Panc1 (cell line): ENCODE data around the gene ZNF516. TPM values are rescaled to one million over a fixed set of nuclear protein-coding genes. Genes with fewer than 3 reads are reported as not detected.

Experiments used
- ATAC-seq: fragments of 200-7000 bp; cut with Tn5 transposase; 2 replicates; pipeline ENCODE4 v1.9.1; 2020; ENCODE audit warnings: mild to moderate bottlenecking, moderate library complexity
- BruUV-seq: library from RNA; stranded (reverse); fragments of 400-500 nt; replicated peaks from 2 replicates; lab custom pipeline; 2021; lab: Mats Ljungman, UMichigan
- CTCF ChIA-PET: fragments of 300-600 bp; sonication (Branson Sonifier 250); formaldehyde crosslinking; loops from one replicate; lab custom pipeline; 2022; ENCODE audit warnings: antibody characterized with exemption; lab: Charles Lee
- POLR2A ChIA-PET: fragments of 300-600 bp; sonication (Branson Sonifier 250); formaldehyde crosslinking; loops from one replicate; lab custom pipeline; 2022; ENCODE audit warnings: antibody characterized with exemption; lab: Charles Lee
- DNase-seq: peaks from one replicate; pipeline ENCODE4 v3.0.0-alpha.2; 2010; ENCODE audit warnings: low read depth, low spot score
- H3K27ac ChIP-seq: 2 replicates; pipeline ENCODE4 v1.5.1; 2011; ENCODE audit warnings: mild to moderate bottlenecking, low read length, inconsistent platforms
- H3K27me3 ChIP-seq: fragments of 200-500 bp; sonication (Bioruptor generic); 2 replicates; pipeline ENCODE4 v1.6.0; 2014; ENCODE audit warnings: low read length, inconsistent platforms; ENCODE audit not compliant: control insufficient read depth, insufficient read depth
- H3K36me3 ChIP-seq: fragments of 200-500 bp; sonication (Bioruptor generic); 2 replicates; pipeline ENCODE4 v1.5.1; 2014; ENCODE audit warnings: inconsistent platforms, mild to moderate bottlenecking, low read length, moderate library complexity; ENCODE audit not compliant: control insufficient read depth, insufficient read depth
- H3K4me1 ChIP-seq: 2 replicates; pipeline ENCODE4 v1.5.1; 2011; ENCODE audit warnings: inconsistent platforms, mild to moderate bottlenecking, low read length, moderate library complexity; ENCODE audit not compliant: control insufficient read depth, insufficient read depth
- H3K4me3 ChIP-seq, 2 experiments: 2 replicates each; pipeline ENCODE4 v1.5.1; 2011 to 2012; ENCODE audit warnings: low read depth in 2 of 2, low read length in 2 of 2, mild to moderate bottlenecking in 2 of 2, inconsistent platforms in 1 of 2, moderate library complexity in 1 of 2
- H3K9me3 ChIP-seq: fragments of 200-500 bp; sonication (Bioruptor generic); 2 replicates; pipeline ENCODE4 v1.5.1; 2014; ENCODE audit warnings: low read depth, mild to moderate bottlenecking, inconsistent platforms, low read length, moderate library complexity; ENCODE audit not compliant: control insufficient read depth, insufficient read depth
- CTCF ChIP-seq: fragments of 450-650 bp; IDR thresholded peaks from 2 replicates; pipeline ENCODE4 v1.5.1; 2017; ENCODE audit warnings: mild to moderate bottlenecking
- POLR2AphosphoS5 ChIP-seq: IDR thresholded peaks from 2 replicates; pipeline ENCODE4 v1.6.1; 2012; ENCODE audit warnings: mild to moderate bottlenecking, low read depth, low read length, moderate library complexity
- REST ChIP-seq, 2 experiments: IDR thresholded peaks; 2 replicates each; pipeline ENCODE4 v1.6.1; 2011 to 2012; ENCODE audit warnings: low read depth in 2 of 2, control low read depth in 1 of 2, low read length in 1 of 2, mild to moderate bottlenecking in 1 of 2, moderate library complexity in 1 of 2; ENCODE audit not compliant: insufficient read depth in 1 of 2
- SIN3A ChIP-seq: IDR thresholded peaks from 2 replicates; pipeline ENCODE4 v1.6.1; 2012; ENCODE audit warnings: low read depth, mild to moderate bottlenecking, low read length, moderate library complexity, borderline replicate concordance; ENCODE audit not compliant: insufficient read depth
- TCF7L2 ChIP-seq: IDR thresholded peaks from 2 replicates; pipeline ENCODE4 v1.6.1; 2011; ENCODE audit warnings: mild to moderate bottlenecking, low read depth, low read length, inconsistent platforms
- in situ Hi-C: cut with HindIII; loops from 2 replicates; pipeline ENCODE4 v1.10.0; 2016; ENCODE audit warnings: low sequenced_read_pairs, low pct_unique_long_range_greater_than_20kb
- intact Hi-C: fragments of 100-400 bp; cut with micrococcal nuclease; formaldehyde crosslinking; loops from one replicate; pipeline ENCODE4 v1.10.0; 2022; ENCODE audit not compliant: unreplicated experiment
- total RNA-seq: library from RNA; stranded (reverse); gene quantifications from one replicate; pipeline ENCODE4 v1.2.1, GENCODE V29; 2021; ENCODE audit not compliant: unreplicated experiment

The ZNF516 gene
- total RNA-seq, 1 experiment from 2014 or later, result 28.6 TPM

- Histone ChIP-seq H3K4me3 (no peak overlapping the region), H3K36me3 (no peaks in the 10 kb centered on the region), H3K4me1 (peaks cover 30% of the 10 kb centered on the region), H3K27ac (no peak overlapping the region; the same call in 1 of the 2 replicates), H3K9me3 (no peaks in the 10 kb centered on the region), H3K27me3 (no peaks in the 10 kb centered on the region)
- intact Hi-C loops (no loop called here), in situ Hi-C loops (no loop called here)
- no TSS peak for BruUV-seq
- no peak for ATAC-seq
- no peak for DNase-seq
- POLR2A ChIA-PET, result no interaction called here
- TF ChIP-seq TCF7L2 (no peak), REST (IDR thresholded peaks at IDR 0.05; ENCODE audit: insufficient read depth in 1 of 2, low read depth in 2 of 2, low read length in 1 of 2) (no peak)
- CTCF ChIA-PET, result no interaction called here
Observed at GRCh38 chr18:76448256-76449110, 46.6 kb downstream of the ZNF516 start.

- intact Hi-C loops, result no loop called here
- ChIA-PET CTCF (no interaction called here), POLR2A (no interaction called here)
- Histone ChIP-seq H3K27me3 (no peaks in the 10 kb centered on the region), H3K36me3 (no peaks in the 10 kb centered on the region), H3K27ac (no peak overlapping the region), H3K4me1 (peaks cover 27% of the 10 kb centered on the region), H3K9me3 (no peaks in the 10 kb centered on the region), H3K4me3 (no peak overlapping the region)
- no peak for ATAC-seq
- DNase-seq, result no peak
- no TSS peak for BruUV-seq
- in situ Hi-C loops, result no loop called here
- TF ChIP-seq SIN3A (no peak), REST (IDR thresholded peaks at IDR 0.05; ENCODE audit: insufficient read depth in 1 of 2, low read depth in 2 of 2, low read length in 1 of 2) (no peak), POLR2AphosphoS5 (no peak), CTCF (no peak), TCF7L2 (no peak)
Observed at GRCh38 chr18:76447258-76447890, 47.7 kb downstream of the ZNF516 start.
